ENCODE measurements around the gene IL17C.

GRCh38 chr16:88665148-88665547, 26.8 kb downstream of the IL17C start:
- TF ChIP-seq, protein P1, sequence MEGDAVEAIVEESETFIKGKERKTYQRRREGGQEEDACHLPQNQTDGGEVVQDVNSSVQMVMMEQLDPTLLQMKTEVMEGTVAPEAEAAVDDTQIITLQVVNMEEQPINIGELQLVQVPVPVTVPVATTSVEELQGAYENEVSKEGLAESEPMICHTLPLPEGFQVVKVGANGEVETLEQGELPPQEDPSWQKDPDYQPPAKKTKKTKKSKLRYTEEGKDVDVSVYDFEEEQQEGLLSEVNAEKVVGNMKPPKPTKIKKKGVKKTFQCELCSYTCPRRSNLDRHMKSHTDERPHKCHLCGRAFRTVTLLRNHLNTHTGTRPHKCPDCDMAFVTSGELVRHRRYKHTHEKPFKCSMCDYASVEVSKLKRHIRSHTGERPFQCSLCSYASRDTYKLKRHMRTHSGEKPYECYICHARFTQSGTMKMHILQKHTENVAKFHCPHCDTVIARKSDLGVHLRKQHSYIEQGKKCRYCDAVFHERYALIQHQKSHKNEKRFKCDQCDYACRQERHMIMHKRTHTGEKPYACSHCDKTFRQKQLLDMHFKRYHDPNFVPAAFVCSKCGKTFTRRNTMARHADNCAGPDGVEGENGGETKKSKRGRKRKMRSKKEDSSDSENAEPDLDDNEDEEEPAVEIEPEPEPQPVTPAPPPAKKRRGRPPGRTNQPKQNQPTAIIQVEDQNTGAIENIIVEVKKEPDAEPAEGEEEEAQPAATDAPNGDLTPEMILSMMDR (IDR thresholded peaks at IDR 0.05) = no peak
- TF ChIP-seq POLR2A (IDR thresholded peaks at IDR 0.05) (no peak), POLR2AphosphoS5 (IDR thresholded peaks at IDR 0.05) (peak in 1 of 3 donors; percentile 32)
